Glomerular endothelial cell (primary cell): ENCODE data around the gene CBX8. TPM values are rescaled to one million over a fixed set of nuclear protein-coding genes. Genes with fewer than 3 reads are reported as not detected.
"Not testable (repeated sequence)": the region's sequence is repeated elsewhere in the genome, so short reads cannot be mapped to it uniquely, and the experiment has no call there.

Experiments used
- DNase-seq: peaks from one replicate; pipeline ENCODE4 v3.0.0-alpha.2; 2011; ENCODE audit warnings: low read depth, low spot score; ENCODE audit errors: extremely low read depth
- total RNA-seq: library from RNA; depleted of rRNA; stranded (reverse); fragments of >200 nt; gene quantifications from 2 replicates; pipeline ENCODE4 v1.2.3, GENCODE V29; 2015

CBX8 gene
- total RNA-seq, 1 donor from 2014 or later, result 2.1 TPM

- no peak for DNase-seq
Observed at GRCh38 chr17:79783891-79784290, 13.0 kb downstream of the CBX8 start.

GRCh38 chr17:79781736-79782575, 14.9 kb downstream of the CBX8 start:
- no peak for DNase-seq

DNA sequence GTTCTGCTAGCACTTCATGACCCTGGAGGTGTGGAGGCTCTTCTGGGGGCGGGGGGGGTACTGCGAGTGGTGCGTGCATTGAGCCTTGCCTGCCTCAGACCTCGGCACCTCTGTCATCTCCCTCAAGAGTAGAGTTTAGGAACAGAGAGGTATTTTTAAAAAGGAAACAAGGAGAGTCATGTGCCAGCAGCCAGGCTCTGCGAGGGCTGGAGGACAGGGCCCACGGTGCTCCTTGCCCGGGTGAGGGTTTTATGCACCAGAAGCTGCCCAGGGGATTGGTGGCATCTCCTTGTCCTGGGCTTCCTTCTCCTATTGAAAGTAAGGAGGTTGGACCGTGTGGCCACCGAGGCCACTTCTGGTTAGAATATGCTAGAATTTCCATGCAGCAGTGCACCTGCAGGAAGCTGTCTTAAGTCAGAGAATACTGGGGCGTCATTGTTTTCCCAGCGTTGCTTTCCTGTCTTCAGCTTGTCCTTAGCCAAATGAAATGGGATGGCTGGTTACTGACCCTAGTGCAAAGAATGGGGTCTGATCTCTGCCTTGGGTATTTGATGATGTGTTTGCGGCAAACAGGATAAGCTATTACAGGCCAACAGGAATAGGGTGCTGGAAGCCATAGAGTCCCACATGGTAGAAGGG, 15.7 kb downstream of the CBX8 start:
- DNase-seq, result no peak

- DNase-seq, result no peak
Observed at GRCh38 chr17:79779661-79780365, 17.1 kb downstream of the CBX8 start.

- no peak for DNase-seq
Observed at GRCh38 chr17:79779084-79779529, 17.8 kb downstream of the CBX8 start.

GRCh38 chr17:79778504-79779083, 18.3 kb downstream of the CBX8 start:
- no peak for DNase-seq

DNA sequence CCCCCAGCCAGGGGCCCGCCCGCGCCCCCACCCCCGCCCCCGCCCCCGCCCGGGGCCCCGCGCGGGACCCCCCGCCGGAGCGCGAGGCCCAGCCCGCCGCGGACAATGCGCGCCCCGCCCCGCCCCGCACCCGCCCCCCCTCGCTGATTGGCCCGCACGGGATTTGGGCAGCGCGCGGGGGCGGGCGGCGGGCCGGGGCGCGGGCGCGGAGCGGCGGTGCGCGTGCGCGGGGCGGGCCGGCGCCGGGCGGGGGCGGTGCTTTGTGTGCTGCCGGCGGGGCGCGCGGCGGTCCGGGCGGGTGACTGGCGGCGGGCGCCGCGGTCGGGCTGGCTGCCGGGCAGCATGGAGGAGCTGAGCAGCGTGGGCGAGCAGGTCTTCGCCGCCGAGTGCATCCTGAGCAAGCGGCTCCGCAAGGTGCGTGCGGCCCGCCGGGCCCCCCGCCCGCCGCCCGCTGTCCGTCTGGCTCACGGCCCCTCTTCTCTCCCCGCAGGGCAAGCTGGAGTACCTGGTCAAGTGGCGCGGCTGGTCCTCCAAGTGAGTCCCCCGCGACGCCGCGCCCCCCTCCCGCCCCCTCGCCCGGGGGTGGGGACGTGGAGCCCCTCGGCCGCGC, 18.9 kb downstream of the CBX8 start, which contains the start of gene CBX2:
Gene CBX2, plus strand, starts transcription at position 255 of the 610 bp plus-strand sequence. Its CDS starts 88 bp downstream, at position 343.
- no peak for DNase-seq

- DNase-seq, result no peak
Observed at GRCh38 chr17:79777120-79777893, 19.6 kb downstream of the CBX8 start.

- no peak for DNase-seq
Observed at GRCh38 chr17:79776376-79777119, 20.3 kb downstream of the CBX8 start.

- no peak for DNase-seq
Observed at GRCh38 chr17:79775632-79776031, 21.2 kb downstream of the CBX8 start.

GRCh38 chr17:79774561-79774975, 22.3 kb downstream of the CBX8 start:
- no peak for DNase-seq

DNA sequence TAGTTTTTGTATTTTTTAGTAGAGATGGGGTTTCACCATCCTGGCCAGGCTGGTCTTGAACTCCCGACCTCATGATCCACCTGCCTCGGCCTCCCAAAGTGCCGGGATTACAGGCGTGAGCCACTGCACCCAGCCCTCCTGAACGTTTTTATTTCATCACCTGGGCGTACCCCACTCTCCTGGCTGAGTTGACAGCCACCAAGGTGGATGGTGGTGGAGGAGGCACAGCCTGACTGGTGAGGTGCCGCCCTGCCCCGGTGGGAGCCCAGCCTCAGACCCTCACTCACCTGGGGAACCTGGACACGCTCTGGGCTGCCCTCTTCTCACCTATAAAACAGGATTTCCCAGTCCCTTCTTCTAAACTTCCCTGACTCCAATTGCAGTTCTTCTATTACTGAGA, 24.2 kb downstream of the CBX8 start:
- DNase-seq, result not testable (repeated sequence)

GRCh38 chr17:79771276-79771675, 25.6 kb downstream of the CBX8 start:
- no peak for DNase-seq

GRCh38 chr17:79769570-79770506, 27.0 kb downstream of the CBX8 start:
- no peak for DNase-seq

- no peak for DNase-seq
Observed at GRCh38 chr17:79765708-79766107, 31.2 kb downstream of the CBX8 start.

DNA sequence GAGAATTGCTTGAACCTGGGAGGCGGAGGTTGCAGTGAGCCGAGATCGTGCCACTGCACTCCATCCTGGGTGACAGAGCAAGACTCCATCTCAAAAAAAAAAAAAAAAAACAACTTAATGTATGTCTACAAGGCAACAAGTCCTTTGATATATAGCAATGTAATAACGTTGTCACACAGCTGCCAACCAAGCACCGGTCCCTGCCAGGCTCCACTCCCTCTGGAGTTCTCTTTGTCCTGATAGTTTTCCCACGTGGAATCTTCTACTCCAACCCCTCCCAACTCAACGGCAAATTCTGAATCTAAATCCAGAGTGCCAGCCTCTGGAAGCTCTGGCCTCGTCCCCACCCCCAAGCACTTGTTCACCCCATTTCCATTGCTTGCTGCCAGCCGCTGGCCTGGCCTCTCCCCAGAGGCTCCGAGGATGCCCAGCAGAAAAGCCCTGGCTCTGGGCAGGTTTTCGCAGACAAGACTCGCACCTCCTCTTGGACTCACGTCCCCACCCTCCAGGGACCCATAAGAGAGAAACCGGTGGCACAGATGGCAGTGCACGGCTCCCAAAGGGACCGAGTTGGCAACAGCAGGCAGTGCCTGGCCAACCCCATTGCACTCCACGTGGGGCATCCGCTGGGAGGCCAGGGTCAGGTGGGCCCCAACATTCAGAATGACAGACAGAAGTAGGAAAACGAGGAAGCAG, 34.8 kb downstream of the CBX8 start:
- DNase-seq, result no peak

GRCh38 chr17:79760197-79760906, 36.5 kb downstream of the CBX8 start:
- DNase-seq, result no peak
